ENCODE measurements around the gene CBX4. TPM values are rescaled to one million over a fixed set of nuclear protein-coding genes. Genes with fewer than 3 reads are reported as not detected.

CBX4 gene
- total and polyA plus RNA-seq, 7 donors = 1.9 to 7.8 (median 3.3) TPM

DNA sequence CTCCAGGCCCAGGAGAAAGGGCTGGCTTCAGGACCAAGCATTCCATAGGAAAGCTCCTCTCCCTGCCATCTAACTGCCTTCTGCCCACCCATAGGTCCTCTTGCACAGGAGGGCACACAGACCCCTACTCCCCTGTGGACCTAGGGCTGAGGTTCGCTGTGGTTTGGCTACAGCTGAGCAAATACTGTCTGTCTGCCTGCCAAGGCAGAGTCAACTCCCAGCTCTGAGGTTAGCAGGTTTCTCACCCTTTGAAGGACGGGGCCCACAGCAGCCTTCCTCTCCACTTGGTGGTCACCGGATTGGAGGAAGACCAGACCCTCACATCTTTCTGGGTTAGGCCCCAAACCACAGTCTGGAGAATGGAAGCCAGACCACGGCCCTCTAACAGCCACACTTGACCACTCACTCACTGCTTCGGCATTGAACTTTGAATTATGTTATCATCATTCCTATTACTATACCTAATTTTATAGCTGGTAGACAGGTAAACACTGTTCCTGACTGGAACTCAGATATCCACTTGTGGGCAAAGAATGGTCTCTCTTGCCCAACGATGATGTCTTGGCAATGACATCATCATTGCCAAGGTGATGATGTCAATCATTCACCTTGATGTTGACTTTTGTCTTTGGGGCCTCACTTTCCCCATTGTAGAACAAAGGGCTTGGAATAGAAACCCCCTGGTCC is 14.2 kb downstream of the CBX4 start:
- Histone ChIP-seq H3K36me3 (ENCODE audit: insufficient read depth in 1 of 2, low read depth in 1 of 2) (no peaks in the 10 kb centered on the region), H3K4me3 (no peak overlapping the region), H3K9me3 (no peaks in the 10 kb centered on the region), H3K27me3 (ENCODE audit: insufficient read depth in 3 of 3, low read length in 2 of 3) (peaks cover 0 to 28% (median 0%) of the 10 kb centered on the region in 3 donors), H3K4me1 (no peaks in the 10 kb centered on the region), H3K27ac (no peak overlapping the region)
- ATAC-seq (no peak), DNase-seq (no peak)
- intact Hi-C loops (cut with DNase I) = no loop called here
- TF ChIP-seq, protein P1, sequence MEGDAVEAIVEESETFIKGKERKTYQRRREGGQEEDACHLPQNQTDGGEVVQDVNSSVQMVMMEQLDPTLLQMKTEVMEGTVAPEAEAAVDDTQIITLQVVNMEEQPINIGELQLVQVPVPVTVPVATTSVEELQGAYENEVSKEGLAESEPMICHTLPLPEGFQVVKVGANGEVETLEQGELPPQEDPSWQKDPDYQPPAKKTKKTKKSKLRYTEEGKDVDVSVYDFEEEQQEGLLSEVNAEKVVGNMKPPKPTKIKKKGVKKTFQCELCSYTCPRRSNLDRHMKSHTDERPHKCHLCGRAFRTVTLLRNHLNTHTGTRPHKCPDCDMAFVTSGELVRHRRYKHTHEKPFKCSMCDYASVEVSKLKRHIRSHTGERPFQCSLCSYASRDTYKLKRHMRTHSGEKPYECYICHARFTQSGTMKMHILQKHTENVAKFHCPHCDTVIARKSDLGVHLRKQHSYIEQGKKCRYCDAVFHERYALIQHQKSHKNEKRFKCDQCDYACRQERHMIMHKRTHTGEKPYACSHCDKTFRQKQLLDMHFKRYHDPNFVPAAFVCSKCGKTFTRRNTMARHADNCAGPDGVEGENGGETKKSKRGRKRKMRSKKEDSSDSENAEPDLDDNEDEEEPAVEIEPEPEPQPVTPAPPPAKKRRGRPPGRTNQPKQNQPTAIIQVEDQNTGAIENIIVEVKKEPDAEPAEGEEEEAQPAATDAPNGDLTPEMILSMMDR (IDR thresholded peaks at IDR 0.05) = no peak
- 92 to 97% (median 92%) methylated on average over 6 of the region's 6 CpGs for WGBS, 3 donors

DNA sequence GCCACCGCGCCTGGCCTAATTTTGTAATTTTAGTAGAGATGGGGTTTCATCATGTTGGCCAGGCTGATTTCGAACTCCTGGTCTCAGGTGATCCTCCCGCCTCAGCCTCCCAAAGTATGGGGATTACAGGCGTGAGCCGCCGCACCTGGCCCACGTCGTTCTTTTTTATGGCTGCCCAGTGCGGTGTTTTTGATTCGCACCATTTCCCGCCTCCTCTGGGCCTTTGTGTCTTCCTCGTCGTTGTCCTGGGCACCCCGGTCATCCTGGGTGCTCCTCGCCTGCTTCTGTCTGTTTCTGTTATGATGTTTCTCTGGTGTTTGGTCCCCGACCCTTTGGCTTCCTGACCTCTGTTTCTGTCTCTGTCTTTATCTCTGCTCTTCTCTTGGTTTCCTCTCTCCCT is 15.0 kb downstream of the CBX4 start:
- no peak for ATAC-seq
- TF ChIP-seq, protein P1 (IDR thresholded peaks at IDR 0.05) = no peak
- intact Hi-C loops (cut with DNase I) = no loop called here
- Histone ChIP-seq H3K4me1 (no peaks in the 10 kb centered on the region), H3K9me3 (no peaks in the 10 kb centered on the region), H3K27me3 (ENCODE audit: insufficient read depth in 3 of 3, low read length in 2 of 3) (peaks cover 0 to 31% (median 0%) of the 10 kb centered on the region in 3 donors), H3K4me3 (no peak overlapping the region), H3K36me3 (ENCODE audit: insufficient read depth in 1 of 2, low read depth in 1 of 2) (no peaks in the 10 kb centered on the region), H3K27ac (no peak overlapping the region)
- WGBS, 3 donors = 95 to 98% (median 97%) methylated on average over 17 of the region's 17 CpGs
- DNase-seq = no peak

DNA sequence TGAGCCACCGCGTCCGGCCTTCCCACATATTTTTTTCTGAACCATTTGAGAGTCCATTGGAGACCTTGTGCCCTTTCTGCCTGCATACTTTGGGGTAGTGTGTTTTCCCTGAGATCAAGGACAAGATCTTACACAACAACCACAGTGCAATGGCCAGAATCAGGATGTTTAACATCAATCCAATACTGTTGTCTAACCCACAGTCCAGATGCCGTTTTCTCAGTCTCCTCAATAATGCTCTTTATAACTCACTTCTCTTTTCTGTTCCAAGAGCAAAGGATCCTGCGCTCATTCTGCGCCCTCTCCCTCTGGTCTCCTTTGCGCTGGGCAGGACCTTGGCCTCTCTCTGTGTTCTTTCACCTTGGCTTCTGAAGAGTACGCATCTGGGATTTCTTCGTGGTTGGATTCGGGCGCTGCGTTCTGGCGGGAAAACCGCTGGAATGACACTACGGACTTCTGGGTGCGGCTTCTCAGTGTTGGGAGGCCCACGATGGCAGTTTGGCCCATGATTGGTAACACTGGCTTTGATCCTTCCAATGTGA is 16.6 kb downstream of the CBX4 start:
- WGBS, 3 donors = 91 to 93% (median 92%) methylated on average over 17 of the region's 17 CpGs
- TF ChIP-seq, protein P1 (IDR thresholded peaks at IDR 0.05) = no peak
- Histone ChIP-seq H3K36me3 (ENCODE audit: insufficient read depth in 1 of 2, low read depth in 1 of 2) (no peaks in the 10 kb centered on the region), H3K4me3 (no peak overlapping the region), H3K27me3 (ENCODE audit: insufficient read depth in 3 of 3, low read length in 2 of 3) (peaks cover 0 to 33% (median 0%) of the 10 kb centered on the region in 3 donors), H3K9me3 (no peaks in the 10 kb centered on the region), H3K27ac (no peak overlapping the region), H3K4me1 (no peaks in the 10 kb centered on the region)
- intact Hi-C loops (cut with DNase I) = no loop called here
- DNase-seq = no peak
- no peak for ATAC-seq

DNA sequence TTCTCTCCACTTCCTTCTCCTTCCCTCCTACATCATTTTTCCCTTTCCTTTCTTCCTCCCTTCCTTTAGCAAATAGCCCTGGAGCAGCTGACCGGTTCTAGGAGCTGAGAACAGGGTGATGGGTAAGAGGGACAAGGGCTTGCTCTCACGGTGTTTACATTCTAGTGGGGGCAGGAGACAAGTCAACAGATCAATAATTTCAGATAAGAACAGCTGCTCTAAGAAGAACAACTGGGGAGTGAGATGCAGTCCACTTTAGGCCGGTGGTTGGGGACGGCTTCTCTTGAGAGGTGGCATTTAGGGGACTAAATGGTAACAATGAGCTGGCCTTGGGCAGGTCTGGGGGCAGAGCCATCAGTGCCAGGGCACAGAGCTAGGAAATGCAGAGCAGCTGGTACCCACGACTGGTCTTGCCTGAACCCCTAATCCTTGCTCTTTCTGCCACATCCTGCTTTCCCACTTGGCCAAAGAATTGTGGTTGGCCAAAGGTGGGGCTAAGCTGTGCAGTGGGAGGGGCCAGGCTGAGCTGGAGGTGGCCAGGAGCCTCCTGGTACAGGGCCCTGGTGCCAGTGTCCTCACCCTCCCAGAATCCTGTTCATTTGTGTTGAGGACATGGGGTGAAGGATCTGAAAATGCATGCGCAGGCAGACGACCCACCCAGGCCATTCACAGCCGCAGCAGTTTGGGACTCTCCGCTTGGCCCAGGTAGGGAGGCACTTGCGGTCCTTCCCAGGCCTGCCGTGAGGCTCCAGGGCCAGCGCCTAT is 17.7 kb downstream of the CBX4 start:
- WGBS, 3 donors = 83 to 86% (median 85%) methylated on average over 12 of the region's 12 CpGs
- H3K36me3 ChIP-seq (ENCODE audit: insufficient read depth in 1 of 2, low read depth in 1 of 2) = no peaks in the 10 kb centered on the region
- H3K4me1 ChIP-seq = no peaks in the 10 kb centered on the region
- DNase-seq (no peak), ATAC-seq (no peak)
- TF ChIP-seq, protein P1 (IDR thresholded peaks at IDR 0.05) = no peak
- H3K4me3 ChIP-seq = no peak overlapping the region
- no peaks in the 10 kb centered on the region for H3K9me3 ChIP-seq
- no peak overlapping the region for H3K27ac ChIP-seq
- intact Hi-C loops (cut with DNase I) = no loop called here
- peaks cover 0 to 37% (median 4%) of the 10 kb centered on the region in 3 donors for H3K27me3 ChIP-seq (ENCODE audit: insufficient read depth in 3 of 3, low read length in 2 of 3)

All from psoas muscle (tissue), 8 donors.